Heart right ventricle (tissue), 16 donors: ENCODE data around the gene MYCN. TPM values are rescaled to one million over a fixed set of nuclear protein-coding genes. Genes with fewer than 3 reads are reported as not detected.
A peak's percentile ranks its signal among the peaks of the same experiment; 100 is the strongest.
"Not testable (repeated sequence)": the region's sequence is repeated elsewhere in the genome, so short reads cannot be mapped to it uniquely, and the experiment has no call there.

Source experiments
- ATAC-seq, 8 donors: fragments of 200-7000 bp; cut with Tn5 transposase; one replicate each; pipeline ENCODE4 v1.9.1; 2020; ENCODE audit warnings: mild to moderate bottlenecking in 8 of 8, moderate library complexity in 8 of 8, moderate number of reproducible peaks in 1 of 8
- DNase-seq, 2 donors: peaks; one replicate each; pipeline ENCODE4 v3.0.0-alpha.2; 2020
- H3K27ac ChIP-seq, 10 donors: fragments of 200-600 bp; sonication (generic) in 2 of 10; one replicate each; pipeline versions ENCODE4 v1.5.0 to v1.8.0; 2020 to 2022; ENCODE audit warnings: mild to moderate bottlenecking in 3 of 10
- H3K27me3 ChIP-seq, 7 donors: fragments of 200-600 bp; one replicate each; pipeline ENCODE4 v1.8.0; 2021 to 2022; ENCODE audit warnings: mild to moderate bottlenecking in 2 of 7
- H3K36me3 ChIP-seq, 9 donors: fragments of 200-600 bp; sonication (generic) in 1 of 9; one replicate each; pipeline versions ENCODE4 v1.5.0 to v1.8.0; 2020 to 2022; ENCODE audit warnings: mild to moderate bottlenecking in 2 of 9
- H3K4me1 ChIP-seq, 9 donors: fragments of 200-600 bp; sonication (generic) in 1 of 9; one replicate each; pipeline versions ENCODE4 v1.5.0 to v1.8.0; 2020 to 2022; ENCODE audit warnings: mild to moderate bottlenecking in 4 of 9
- H3K4me3 ChIP-seq, 10 donors: fragments of 200-600 bp; sonication (generic) in 2 of 10; one replicate each; pipeline versions ENCODE4 v1.5.0 to v1.8.0; 2020 to 2022; ENCODE audit warnings: mild to moderate bottlenecking in 7 of 10, moderate library complexity in 2 of 10
- H3K9me3 ChIP-seq, 11 donors: fragments of 200-600 bp in 10 of 11; sonication (generic) in 2 of 11; one replicate each; pipeline versions ENCODE4 v1.5.0 to v1.8.0; 2013 to 2022; ENCODE audit warnings: mild to moderate bottlenecking in 2 of 11, control low read depth in 1 of 11, moderate library complexity in 1 of 11
- CTCF ChIP-seq, 9 donors: fragments of 200-600 bp; sonication (generic) in 2 of 9; IDR thresholded peaks; one replicate each; pipeline versions ENCODE4 v1.5.0 to v1.8.0; 2021 to 2022; ENCODE audit warnings: antibody characterized with exemption in 9 of 9, mild to moderate bottlenecking in 5 of 9, moderate library complexity in 1 of 9
- WGBS, 2 donors: extraction: QIAGEN DNeasy Blood & Tissue Kit; methylation state at CpG; one replicate each; pipeline ENCODE4 v1.1.7; 2013; ENCODE audit warnings: inconsistent platforms in 1 of 2; 5-methylcytosine and 5-hydroxymethylcytosine counted together
- intact Hi-C, 10 donors: fragments of 100-400 bp; cut with DNase I; formaldehyde crosslinking; loops; one replicate each; pipeline versions ENCODE4 v1.11.1 to v1.14.2; 2022
- polyA plus RNA-seq, 2 donors: library from polyadenylated mRNA; stranded (reverse); fragments of 200-250 nt; gene quantifications; one replicate each; pipeline ENCODE4 v1.2.3, GENCODE V29; 2013
- total RNA-seq, 10 donors: library from RNA; stranded (reverse); fragmentation: NEBNext Ultra II Directional in 3 of 10; extraction: Animal tissue kit (Norgen Biotek cat#: 25700) in 3 of 10; gene quantifications; one replicate each; pipeline versions ENCODE4 v1.2.1 to v1.2.4, GENCODE V29; 2021 to 2023
- donor health status: Arrhythmogenic right ventricular cardiomyopathy.
- donor health status: ischemic (EF 13 %, LVEDD 7.1; RV severe dilation, severe dysfunction).
- donor health status: healthy with polysubstance abuse.
- donor health status: DM: no; HTN: yes; CAD: no.
- donor health status: DM: no; HTN: no; CAD: no.
- donor health status: ischemic (EF 25% LVEDD 6.9; RV normal size, moderate dysfunction).
- donor health status: ischemic (EF 25% LVEDD 5.7; RV mildly dilated, moderate dysfunction).
- donor health status: healthy.
- donor health status: DM: yes; HTN: yes; CAD: no.
- donor health status: Ischemic cardiomyopathy.
- donor health status: ischemic (EF 35%, LVEDD 5.7; RV mildly dilated, moderate dysfunction).
- donor health status: nonischemic (EF 11% LVEDD 7.7; RV severe dilation, severe dysfunction).
- donor health status: DM: yes; HTN: yes; CAD: no.
- donor health status: PGD.
- donor health status: ischemic (EF 29% LVEDD 5.4; RV normal size, mild dysfunction).
- donor health status: nonischemic (EF 23%, LVEDD 6.1; RV moderate dilation, normal function).

Gene MYCN
- total and polyA plus RNA-seq, 12 donors, result 0.14 to 1.4 (median 0.52) TPM

GRCh38 chr2:15909736-15910135, 30.6 kb upstream of the MYCN start:
- Histone ChIP-seq H3K27me3 (no peaks in the 10 kb centered on the region), H3K9me3 (peaks cover 0 to 10% (median 0%) of the 10 kb centered on the region in 11 donors), H3K4me1 (peaks cover 0 to 30% (median 18%) of the 10 kb centered on the region in 9 donors), H3K4me3 (no peak overlapping the region), H3K36me3 (no peaks in the 10 kb centered on the region), H3K27ac (no peak overlapping the region)
- DNase-seq (no peak), ATAC-seq (no peak)
- intact Hi-C loops, result loop anchor here in 5 of 10 donors (5.0 to 10.0 kb wide), 5 partner anchors 105 to 1303 kb away; no protein-coding TSS in a partner anchor
- WGBS, 2 donors, result 95% methylated on average over 4 of the region's 4 CpGs
- TF ChIP-seq CTCF (IDR thresholded peaks at IDR 0.05), result no peak

GRCh38 chr2:15911270-15911669, 29.1 kb upstream of the MYCN start:
- DNase-seq, ATAC-seq, H3K27me3 ChIP-seq, H3K27ac ChIP-seq, H3K4me3 ChIP-seq, H3K36me3 ChIP-seq, H3K9me3 ChIP-seq: not testable (repeated sequence)
- WGBS, 2 donors, result 98 to 100% methylated on average over 3 of the region's 3 CpGs
- peaks cover 0 to 41% (median 23%) of the 10 kb centered on the region in 9 donors for H3K4me1 ChIP-seq
- intact Hi-C loops, result loop anchor here in 4 of 10 donors (10.0 kb wide), 4 partner anchors 106 to 276 kb away; no protein-coding TSS in a partner anchor

- Histone ChIP-seq H3K4me3 (no peak overlapping the region), H3K36me3 (no peaks in the 10 kb centered on the region), H3K27me3 (no peaks in the 10 kb centered on the region), H3K4me1 (peaks cover 0 to 41% (median 23%) of the 10 kb centered on the region in 9 donors), H3K27ac (peak overlapping the region in 3 of 10 donors; percentile 32 to 49 (median 39)), H3K9me3 (no peaks in the 10 kb centered on the region)
- WGBS, 2 donors, result 78 to 85% methylated on average over 3 of the region's 3 CpGs
- no peak for TF ChIP-seq CTCF (IDR thresholded peaks at IDR 0.05)
- ATAC-seq, result no peak
- intact Hi-C loops, result loop anchor here in 4 of 10 donors (10.0 kb wide), 4 partner anchors 107 to 277 kb away; no protein-coding TSS in a partner anchor
- DNase-seq, result no peak
Measured at GRCh38 chr2:15911686-15912085, 28.7 kb upstream of the MYCN start.

GRCh38 chr2:15912203-15912602, 28.1 kb upstream of the MYCN start:
- peak overlapping the region in 4 of 10 donors; percentile 32 to 49 (median 40) for H3K27ac ChIP-seq
- DNase-seq, result peak; percentile 63 to 76
- intact Hi-C loops, result loop anchor here in 4 of 10 donors (10.0 kb wide), 4 partner anchors 107 to 277 kb away; no protein-coding TSS in a partner anchor

More at GRCh38 chr2:15912203-15912602, 28.1 kb upstream of the MYCN start:
- H3K9me3 ChIP-seq, result no peaks in the 10 kb centered on the region
- WGBS, 2 donors, result 12 to 15% methylated on average over 10 of the region's 10 CpGs
- peaks cover 0 to 41% (median 23%) of the 10 kb centered on the region in 9 donors for H3K4me1 ChIP-seq
- no peak for TF ChIP-seq CTCF (IDR thresholded peaks at IDR 0.05)
- peak; percentile 34 to 92 (median 83) for ATAC-seq
- peak overlapping the region in 1 of 10 donors; percentile 9 for H3K4me3 ChIP-seq
- H3K36me3 ChIP-seq, result no peaks in the 10 kb centered on the region
- H3K27me3 ChIP-seq, result no peaks in the 10 kb centered on the region
